Stimulated activated effector memory CD8-positive, alpha-beta T cell treated with anti-CD3 and anti-CD28 coated beads, Interleukin-12 subunit alpha, Interleukin-12 subunit beta, amount 100 ng/mL, for 72 hours (primary cell): ENCODE measurements around the gene QRICH1.

Experiments
- ATAC-seq: fragments of 150-1000 bp; cut with Tn5 transposase; 2 replicates; pipeline ENCODE4 v1.10.0; 2021
- DNase-seq, 2 donors: peaks; one replicate each; pipeline ENCODE4 v3.0.0; 2021 to 2022; ENCODE audit warnings: low spot score in 2 of 2
- H3K27ac Mint-ChIP-seq: one replicate; pipeline ENCODE4 v1.8.0; 2022; ENCODE audit warnings: mild to moderate bottlenecking, mixed read lengths
- H3K36me3 Mint-ChIP-seq: one replicate; pipeline ENCODE4 v1.8.0; 2022; ENCODE audit warnings: mild to moderate bottlenecking, mixed read lengths
- H3K4me1 Mint-ChIP-seq: one replicate; pipeline ENCODE4 v1.8.0; 2022; ENCODE audit warnings: mixed read lengths
- H3K4me3 Mint-ChIP-seq: one replicate; pipeline ENCODE4 v1.8.0; 2022; ENCODE audit warnings: mild to moderate bottlenecking, mixed read lengths
- H3K9me3 Mint-ChIP-seq: one replicate; pipeline ENCODE4 v1.8.0; 2022; ENCODE audit warnings: mixed read lengths

QRICH1 gene

DNA sequence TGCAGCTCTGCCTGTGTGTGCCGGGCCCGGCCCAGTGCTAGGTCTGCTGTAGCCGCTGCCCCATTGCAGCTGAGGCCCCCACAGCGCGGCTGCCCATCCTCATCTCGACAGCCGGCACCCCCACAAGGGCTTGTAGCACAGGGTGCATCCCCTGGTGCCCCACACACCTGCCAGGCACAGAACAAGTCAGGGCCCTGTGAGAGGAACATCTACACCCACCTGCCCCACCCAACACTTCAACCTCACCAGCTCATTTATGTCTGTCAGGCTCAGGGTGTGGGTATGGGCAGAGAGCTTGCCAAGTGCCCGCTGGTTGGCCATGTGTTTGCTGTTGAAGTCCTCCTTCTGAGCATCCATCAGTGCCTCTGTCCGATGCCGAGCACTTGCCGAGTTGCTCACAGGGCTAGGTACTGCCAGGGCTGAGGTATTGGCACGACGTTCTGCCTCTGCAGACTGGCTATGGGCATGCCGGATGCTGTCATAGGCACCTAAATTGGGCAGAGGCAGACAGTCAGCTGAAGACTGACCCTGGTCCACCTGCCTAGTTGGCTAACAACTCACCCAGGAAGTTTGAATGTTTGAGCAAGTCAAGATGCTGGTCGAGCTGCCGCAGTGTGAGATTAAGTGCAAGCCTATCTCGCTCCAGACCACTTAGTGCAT is 29.1 kb upstream of the QRICH1 start:
- peaks cover 15% of the 10 kb centered on the region for H3K36me3 Mint-ChIP-seq
- H3K4me1 Mint-ChIP-seq: peaks cover 26% of the 10 kb centered on the region
- ATAC-seq (no peak), DNase-seq (no peak)
- H3K27ac Mint-ChIP-seq: no peak overlapping the region
- H3K4me3 Mint-ChIP-seq: no peak overlapping the region
- no peaks in the 10 kb centered on the region for H3K9me3 Mint-ChIP-seq

DNA sequence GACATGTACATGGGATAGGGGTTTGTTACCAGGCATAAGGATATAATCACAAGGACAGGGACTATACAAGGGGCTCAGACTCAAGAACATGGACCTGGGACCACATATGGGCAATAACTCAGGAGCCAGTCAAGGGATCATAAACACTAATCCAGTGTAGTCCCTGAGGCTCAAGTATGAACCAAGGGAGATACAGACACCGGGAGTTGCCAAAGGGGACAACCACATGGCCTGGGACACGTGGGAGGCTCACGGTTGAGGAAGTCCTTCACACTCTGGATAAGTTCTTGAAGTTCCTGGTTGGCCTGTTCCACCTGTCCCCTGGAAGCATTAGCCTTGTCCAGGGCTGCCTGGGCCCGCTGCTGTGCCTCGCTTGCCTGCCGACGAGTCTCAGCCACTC is 28.6 kb upstream of the QRICH1 start:
- H3K4me3 Mint-ChIP-seq: no peak overlapping the region
- DNase-seq (no peak), ATAC-seq (no peak)
- peak overlapping the region; percentile 79 for H3K27ac Mint-ChIP-seq
- H3K9me3 Mint-ChIP-seq: no peaks in the 10 kb centered on the region
- peaks cover 20% of the 10 kb centered on the region for H3K36me3 Mint-ChIP-seq
- peaks cover 26% of the 10 kb centered on the region for H3K4me1 Mint-ChIP-seq

DNA sequence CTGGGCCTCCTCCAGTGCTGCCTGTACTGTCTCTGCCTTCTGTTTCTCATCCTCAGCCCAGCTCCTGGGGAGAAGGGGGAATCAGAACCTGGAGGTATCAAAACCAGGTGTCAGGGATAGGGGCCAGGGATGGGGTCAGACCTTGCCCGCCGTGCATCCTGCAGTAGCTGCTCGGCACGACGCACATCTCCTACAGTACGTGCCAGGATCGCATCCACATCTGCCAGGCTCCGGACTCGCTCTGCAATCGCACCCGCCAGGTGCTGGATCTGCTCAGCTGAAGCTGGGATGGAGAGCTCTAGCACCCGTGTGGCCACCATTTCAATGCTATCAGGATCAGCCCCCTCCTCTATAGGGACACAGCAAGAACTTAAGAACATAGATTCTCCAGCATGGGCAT is 28.2 kb upstream of the QRICH1 start:
- H3K36me3 Mint-ChIP-seq: peaks cover 25% of the 10 kb centered on the region
- peak overlapping the region; percentile 79 for H3K27ac Mint-ChIP-seq
- peaks cover 26% of the 10 kb centered on the region for H3K4me1 Mint-ChIP-seq
- H3K4me3 Mint-ChIP-seq: peak overlapping the region; percentile 75
- ATAC-seq: no peak
- no peaks in the 10 kb centered on the region for H3K9me3 Mint-ChIP-seq
- no peak for DNase-seq

DNA sequence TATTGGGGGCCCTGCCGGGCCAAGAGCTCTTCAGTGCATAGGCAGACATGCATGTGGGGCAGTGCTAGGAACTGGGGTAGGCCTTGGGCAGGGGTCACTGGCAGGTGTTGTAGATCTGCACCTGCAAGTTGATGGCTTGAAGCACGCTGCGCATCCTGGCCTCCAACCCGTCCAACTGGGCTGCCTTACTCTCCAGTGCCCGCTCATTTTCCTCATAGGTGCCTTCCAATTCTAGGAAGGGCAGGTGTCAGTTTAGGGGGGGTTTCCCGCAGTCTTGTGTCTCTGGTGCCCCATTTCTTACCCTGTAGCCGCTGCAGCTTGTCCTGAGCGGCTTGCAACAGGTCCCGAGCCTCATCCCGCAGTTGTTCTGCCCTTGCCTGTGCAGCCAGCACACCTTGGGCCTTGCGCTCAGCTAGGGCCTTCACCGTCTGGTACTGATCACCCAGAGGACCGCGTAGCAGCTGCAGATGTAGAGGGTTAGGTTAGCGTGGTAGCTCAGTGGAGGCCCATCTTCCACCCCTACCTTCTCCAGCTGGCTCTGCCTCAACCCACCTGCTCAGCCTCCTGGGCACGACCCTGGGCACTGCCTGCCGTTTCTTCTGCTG is 27.4 kb upstream of the QRICH1 start:
- ATAC-seq: no peak
- peaks cover 31% of the 10 kb centered on the region for H3K36me3 Mint-ChIP-seq
- H3K27ac Mint-ChIP-seq: peak overlapping the region; percentile 79
- peak overlapping the region; percentile 75 for H3K4me3 Mint-ChIP-seq
- no peak for DNase-seq
- H3K4me1 Mint-ChIP-seq: peaks cover 26% of the 10 kb centered on the region
- H3K9me3 Mint-ChIP-seq: no peaks in the 10 kb centered on the region

DNA sequence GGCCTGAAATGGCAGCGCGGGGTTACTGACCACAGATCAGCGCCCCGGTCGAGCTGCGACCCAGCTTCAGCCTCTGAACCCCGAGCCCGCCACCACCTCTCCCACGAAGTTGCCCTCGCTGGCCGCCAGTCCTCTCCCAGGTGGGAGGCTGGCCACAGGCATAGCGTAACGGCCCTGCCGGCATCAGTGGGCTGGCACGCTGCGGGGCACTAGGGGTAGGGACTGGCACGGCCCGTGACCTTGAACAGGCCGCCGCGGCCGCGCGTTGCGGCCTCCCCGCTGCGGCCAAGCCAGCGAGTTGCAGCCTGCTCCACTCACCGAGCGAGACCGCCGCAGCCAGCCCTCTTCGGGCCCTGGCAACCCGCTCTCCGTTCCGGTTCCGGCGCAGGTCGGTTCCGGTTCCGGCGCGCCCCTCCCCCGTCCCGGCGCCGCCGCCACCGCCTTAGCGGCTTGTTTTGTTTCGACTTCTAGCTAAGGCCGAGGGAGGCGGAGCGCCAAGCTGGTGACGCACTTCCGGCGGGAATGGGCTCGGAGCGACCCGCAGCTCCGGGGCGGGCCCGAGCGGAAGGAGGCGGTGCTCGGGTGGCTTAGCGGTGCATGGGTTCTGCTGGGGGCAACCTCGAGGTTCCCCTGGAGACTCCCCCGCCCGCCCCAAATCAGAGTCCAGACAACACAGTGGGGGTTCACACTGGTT is 26.7 kb upstream of the QRICH1 start, which contains the start of gene USP19:
TSS of gene USP19 (minus strand) at position 386 of the 694 bp plus-strand sequence. CDS start 1,678 bp downstream, outside the sequence.
- Mint-ChIP-seq H3K9me3 (no peaks in the 10 kb centered on the region), H3K4me1 (peaks cover 26% of the 10 kb centered on the region), H3K36me3 (peaks cover 38% of the 10 kb centered on the region), H3K27ac (peak within 1 kb of the TSS; percentile 79), H3K4me3 (peak within 1 kb of the TSS; percentile 75)
- peak; percentile 83 to 94 for DNase-seq
- peak; percentile 92 for ATAC-seq

DNA sequence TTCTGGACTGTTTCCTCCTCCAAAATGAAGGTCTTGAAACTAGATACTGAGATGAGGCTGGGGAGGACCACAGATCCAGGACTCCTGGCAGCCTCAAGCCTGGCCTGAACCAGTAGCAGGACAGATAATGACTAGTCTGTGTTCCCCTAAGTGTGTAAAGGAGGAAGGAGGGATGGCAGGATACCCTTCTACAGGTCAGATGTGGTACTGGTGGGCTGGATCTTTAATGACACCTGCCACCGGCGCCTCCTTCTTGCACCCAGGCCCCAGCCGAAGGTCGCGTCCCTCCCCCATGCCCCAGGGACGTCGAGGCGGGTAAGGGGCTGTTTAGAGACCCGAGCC is 26.2 kb upstream of the QRICH1 start:
- peak; percentile 3 for ATAC-seq
- no peak for DNase-seq
- H3K36me3 Mint-ChIP-seq: peaks cover 43% of the 10 kb centered on the region
- H3K9me3 Mint-ChIP-seq: no peaks in the 10 kb centered on the region
- peak overlapping the region; percentile 75 for H3K4me3 Mint-ChIP-seq
- H3K4me1 Mint-ChIP-seq: peaks cover 26% of the 10 kb centered on the region
- H3K27ac Mint-ChIP-seq: peak overlapping the region; percentile 79

DNA sequence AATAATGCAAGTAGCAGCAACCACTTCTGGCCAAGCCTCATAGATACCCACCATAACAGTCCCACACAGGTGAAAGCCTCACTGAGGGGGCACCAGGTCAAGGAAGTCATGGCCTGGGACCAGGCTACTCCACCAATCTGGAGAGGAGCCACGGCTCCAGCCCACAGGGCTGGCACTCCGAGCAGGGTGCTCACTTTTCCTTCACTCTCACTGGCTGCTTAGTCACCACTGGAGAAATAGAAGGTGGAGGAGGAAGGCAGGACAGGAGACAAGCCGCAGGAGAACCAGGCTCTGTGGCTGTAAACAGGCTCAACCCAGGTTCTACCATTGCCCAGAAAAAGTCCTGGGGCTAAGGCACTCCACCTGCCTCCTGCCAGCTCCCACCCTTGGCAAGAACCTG is 25.6 kb upstream of the QRICH1 start:
- ATAC-seq (no peak), DNase-seq (no peak)
- Mint-ChIP-seq H3K9me3 (no peaks in the 10 kb centered on the region), H3K27ac (peak overlapping the region; percentile 79), H3K36me3 (peaks cover 46% of the 10 kb centered on the region), H3K4me1 (peaks cover 26% of the 10 kb centered on the region), H3K4me3 (peak overlapping the region; percentile 75)

DNA sequence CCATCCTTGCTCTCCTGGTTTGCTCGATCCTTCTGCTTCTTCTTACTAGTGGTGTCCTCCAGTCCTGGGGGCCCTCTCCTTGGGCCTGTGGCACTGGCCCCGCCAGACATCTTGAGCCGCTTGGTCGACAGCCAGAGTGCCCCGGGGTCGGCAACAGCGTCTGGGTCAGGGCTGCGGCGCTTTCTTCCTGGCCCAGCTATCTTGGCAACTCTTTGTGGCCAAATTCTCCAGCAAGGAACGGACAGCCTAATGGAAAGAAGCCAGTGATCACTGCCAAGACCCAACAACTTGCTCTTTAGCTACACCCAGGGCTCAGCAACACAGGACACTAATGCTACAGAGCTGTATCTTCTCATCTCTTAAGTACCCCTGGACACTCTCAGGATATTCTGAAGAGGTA is 25.2 kb upstream of the QRICH1 start:
- DNase-seq: no peak
- peak overlapping the region; percentile 75 for H3K4me3 Mint-ChIP-seq
- H3K27ac Mint-ChIP-seq: no peak overlapping the region
- peaks cover 46% of the 10 kb centered on the region for H3K36me3 Mint-ChIP-seq
- peaks cover 26% of the 10 kb centered on the region for H3K4me1 Mint-ChIP-seq
- H3K9me3 Mint-ChIP-seq: no peaks in the 10 kb centered on the region
- no peak for ATAC-seq

DNA sequence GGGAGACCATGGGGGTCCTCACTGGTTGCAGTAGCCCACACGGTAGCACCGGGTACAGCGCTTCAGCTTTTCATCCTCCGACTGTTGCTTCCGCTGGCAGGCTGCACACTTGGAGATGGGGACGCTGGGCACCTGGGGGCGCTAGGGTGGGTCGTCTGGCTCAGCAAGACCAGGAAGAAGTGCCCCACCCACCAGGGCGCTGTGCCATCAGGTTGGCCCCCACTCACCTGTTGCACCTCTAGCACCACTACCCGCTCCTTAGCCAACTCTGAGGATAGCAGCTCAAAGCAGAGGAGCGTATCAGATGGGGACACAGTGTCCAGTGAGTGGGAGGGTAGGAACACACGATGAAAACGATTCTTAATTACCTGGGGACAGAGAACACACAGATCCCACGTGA is 18.4 kb upstream of the QRICH1 start:
- H3K9me3 Mint-ChIP-seq: no peaks in the 10 kb centered on the region
- DNase-seq (no peak), ATAC-seq (no peak)
- no peak overlapping the region for H3K4me3 Mint-ChIP-seq
- no peaks in the 10 kb centered on the region for H3K4me1 Mint-ChIP-seq
- H3K27ac Mint-ChIP-seq: no peak overlapping the region
- H3K36me3 Mint-ChIP-seq: peaks cover 57% of the 10 kb centered on the region

DNA sequence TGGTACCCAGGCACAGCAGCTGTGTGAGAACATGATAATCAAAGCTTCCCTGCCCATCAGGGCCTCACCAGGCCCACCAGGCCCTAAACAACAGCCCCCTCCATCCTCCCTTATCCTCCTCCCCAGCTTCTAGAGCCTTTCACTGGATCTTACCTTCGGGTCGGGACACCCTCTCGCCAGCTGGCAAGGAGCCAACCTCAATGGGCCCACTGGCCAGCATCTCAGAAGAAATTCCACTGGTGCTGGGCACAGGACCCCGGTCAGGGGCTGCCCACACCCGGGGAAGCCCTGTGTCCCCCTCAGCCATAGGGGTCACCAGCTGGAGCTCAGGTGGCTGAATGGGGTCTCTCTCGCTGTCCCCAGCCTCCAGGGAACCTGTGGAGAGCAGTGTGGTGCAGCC is 17.5 kb upstream of the QRICH1 start:
- no peak for ATAC-seq
- no peak overlapping the region for H3K4me3 Mint-ChIP-seq
- peaks cover 54% of the 10 kb centered on the region for H3K36me3 Mint-ChIP-seq
- no peak overlapping the region for H3K27ac Mint-ChIP-seq
- DNase-seq: no peak
- H3K4me1 Mint-ChIP-seq: no peaks in the 10 kb centered on the region
- no peaks in the 10 kb centered on the region for H3K9me3 Mint-ChIP-seq

DNA sequence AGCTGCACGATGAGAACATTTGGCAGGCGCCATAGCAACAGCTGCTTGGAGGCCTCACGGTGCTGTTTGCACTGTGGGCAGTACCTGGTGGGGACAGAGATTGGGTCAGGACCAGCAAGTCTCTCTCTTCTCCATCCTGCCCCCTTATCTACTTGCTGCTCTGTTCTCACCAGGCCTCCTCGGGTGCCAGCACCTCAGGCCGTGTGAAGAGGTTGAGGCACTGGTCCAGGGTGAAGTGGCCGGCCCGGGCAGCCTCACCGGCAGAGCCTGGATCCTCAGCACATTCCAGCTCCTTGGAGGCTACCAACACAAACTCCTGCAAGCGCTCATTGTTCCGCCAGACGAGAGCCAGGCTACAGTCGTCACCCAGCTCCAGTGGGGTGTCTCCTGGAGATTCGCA is 16.9 kb upstream of the QRICH1 start:
- no peak overlapping the region for H3K27ac Mint-ChIP-seq
- H3K9me3 Mint-ChIP-seq: no peaks in the 10 kb centered on the region
- ATAC-seq (no peak), DNase-seq (no peak)
- H3K4me1 Mint-ChIP-seq: peaks cover 2% of the 10 kb centered on the region
- H3K4me3 Mint-ChIP-seq: no peak overlapping the region
- H3K36me3 Mint-ChIP-seq: peaks cover 49% of the 10 kb centered on the region

DNA sequence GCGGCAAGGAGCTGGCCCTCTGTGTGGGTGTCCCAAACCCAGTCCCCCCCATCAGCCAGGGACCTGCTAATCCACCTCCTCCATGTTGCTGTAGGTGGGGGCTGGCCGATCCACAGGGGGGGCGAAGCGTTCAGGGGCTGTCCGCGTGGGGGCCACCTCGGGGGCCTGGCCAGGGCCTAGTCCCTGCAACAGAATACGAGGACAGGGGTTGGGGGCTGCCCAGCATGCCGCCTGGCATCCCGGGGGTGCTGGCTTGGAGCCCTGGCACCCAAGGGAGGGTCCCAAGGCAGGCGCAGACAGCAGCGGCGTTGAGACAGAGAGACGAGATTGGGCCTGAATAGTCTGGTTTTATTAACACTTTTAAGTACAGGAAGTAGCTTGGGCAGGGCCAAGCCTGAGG is 14.5 kb upstream of the QRICH1 start:
- H3K4me1 Mint-ChIP-seq: peaks cover 23% of the 10 kb centered on the region
- no peak overlapping the region for H3K4me3 Mint-ChIP-seq
- H3K9me3 Mint-ChIP-seq: no peaks in the 10 kb centered on the region
- H3K27ac Mint-ChIP-seq: no peak overlapping the region
- H3K36me3 Mint-ChIP-seq: peaks cover 44% of the 10 kb centered on the region
- no peak for DNase-seq
- ATAC-seq: no peak

DNA sequence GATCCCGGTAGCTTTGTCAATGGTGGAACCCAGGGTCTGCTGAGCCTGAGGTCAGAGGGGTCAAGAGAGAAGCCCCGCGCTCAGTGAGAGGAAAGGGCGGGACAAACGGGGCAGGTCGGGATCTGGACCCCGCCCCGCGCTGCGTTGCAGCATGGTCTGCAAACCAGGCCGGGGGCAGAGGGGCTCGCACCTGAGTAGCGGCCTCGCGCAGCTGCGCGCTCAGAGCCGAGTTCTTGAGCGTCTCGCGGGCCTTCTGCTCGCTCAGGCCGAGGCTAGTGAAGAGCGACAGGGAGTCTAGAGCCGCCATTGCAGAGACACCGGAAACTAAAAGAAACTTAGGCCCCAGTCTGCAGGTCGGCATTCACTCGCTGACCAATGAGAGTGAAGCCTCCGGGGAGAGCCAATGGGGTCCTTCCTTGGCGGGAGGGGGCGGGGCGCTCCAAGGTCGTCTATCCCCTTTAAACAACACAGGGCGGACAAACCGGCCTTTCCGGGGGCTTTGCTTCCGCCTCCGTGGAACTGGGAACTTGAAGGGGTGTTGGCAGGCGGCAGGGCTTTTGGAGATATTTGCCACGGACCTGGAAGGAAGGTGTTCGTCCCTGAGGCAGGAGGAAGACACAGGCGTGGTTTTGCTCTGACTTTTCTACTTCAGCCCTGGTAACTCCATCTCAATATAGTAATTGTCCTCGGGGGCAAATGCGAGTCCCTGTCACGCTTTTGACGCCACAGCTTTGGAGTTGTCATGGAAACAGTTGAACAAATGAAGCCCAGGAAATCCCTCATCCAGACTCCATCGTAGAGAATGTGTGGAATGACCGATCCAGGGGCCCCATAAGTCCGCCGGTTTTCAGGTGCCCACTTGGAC is 10.8 kb upstream of the QRICH1 start, which contains the start of gene QARS1:
TSS of gene QARS1 (minus strand) at position 331 of the 865 bp plus-strand sequence. CDS start at position 307, 24 bp downstream.
- Mint-ChIP-seq H3K36me3 (peaks cover 54% of the 10 kb centered on the region), H3K4me1 (peaks cover 36% of the 10 kb centered on the region), H3K27ac (peak within 1 kb of the TSS; percentile 98), H3K9me3 (no peaks in the 10 kb centered on the region), H3K4me3 (peak within 1 kb of the TSS; percentile 99)
- peak; percentile 74 to 94 for DNase-seq
- ATAC-seq: peak; percentile 97

DNA sequence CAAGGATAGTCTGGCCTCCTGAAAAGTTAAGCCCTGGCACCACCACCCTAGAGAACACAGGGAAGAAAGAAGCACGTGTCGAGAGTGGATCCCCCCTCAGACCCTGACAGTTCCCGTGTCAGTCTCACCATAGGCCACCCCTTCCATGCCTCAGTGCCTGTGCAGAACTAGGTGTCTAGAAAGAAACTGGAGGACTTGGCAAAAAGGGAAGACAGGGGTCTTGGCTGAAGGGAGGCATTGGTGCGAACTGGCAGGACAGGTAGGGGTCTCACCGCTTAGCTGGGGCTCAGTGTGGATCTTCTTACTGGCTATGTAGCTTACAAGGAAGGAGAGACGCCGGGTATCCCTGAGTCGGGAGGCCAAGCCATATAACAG is 10.2 kb upstream of the QRICH1 start:
- peaks cover 36% of the 10 kb centered on the region for H3K4me1 Mint-ChIP-seq
- H3K27ac Mint-ChIP-seq: peak overlapping the region; percentile 98
- no peak for DNase-seq
- peak overlapping the region; percentile 99 for H3K4me3 Mint-ChIP-seq
- no peak for ATAC-seq
- H3K36me3 Mint-ChIP-seq: peaks cover 60% of the 10 kb centered on the region
- no peaks in the 10 kb centered on the region for H3K9me3 Mint-ChIP-seq

DNA sequence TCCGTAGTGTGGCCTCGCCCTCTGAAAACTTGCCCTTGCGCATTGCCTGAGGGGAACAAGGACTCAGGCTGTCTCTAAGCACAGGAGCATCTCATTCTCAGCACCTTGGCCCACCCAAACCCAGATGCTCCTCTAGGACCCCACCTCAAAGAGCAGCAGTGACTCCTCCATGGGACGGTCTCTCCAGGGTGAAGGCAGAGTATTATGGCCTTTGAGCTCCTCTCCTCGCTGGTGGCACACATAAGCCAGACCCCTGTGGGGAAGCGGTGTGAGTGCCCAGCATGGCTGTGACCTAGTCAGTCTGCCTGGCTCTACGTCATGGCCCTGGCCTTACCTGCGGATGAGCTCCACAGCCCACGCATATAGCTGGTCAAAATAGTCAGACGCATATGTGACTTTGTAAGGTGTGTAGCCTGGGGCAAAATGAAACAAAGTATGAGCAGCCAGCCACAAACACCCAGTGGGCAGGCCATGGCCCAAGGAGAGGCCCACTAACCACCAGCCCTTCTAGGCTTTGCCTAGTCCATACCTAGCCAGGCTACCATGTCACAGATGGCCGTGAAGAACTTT is 6.3 kb upstream of the QRICH1 start:
- Mint-ChIP-seq H3K4me1 (peaks cover 30% of the 10 kb centered on the region), H3K4me3 (no peak overlapping the region), H3K27ac (peak overlapping the region; percentile 34), H3K9me3 (no peaks in the 10 kb centered on the region), H3K36me3 (peaks cover 86% of the 10 kb centered on the region)
- DNase-seq: no peak
- no peak for ATAC-seq
